Loucy (cell line): ENCODE results near the gene ODF2L.

ENCODE experiments used
- H2AFZ ChIP-seq: fragments of 200-600 bp; sonication (generic); 2 replicates; pipeline ENCODE4 v1.6.0; 2016; ENCODE audit warnings: antibody characterized with exemption, mild to moderate bottlenecking, low read length, moderate library complexity
- H3F3A ChIP-seq: fragments of 200-600 bp; 2 replicates; pipeline ENCODE4 v1.6.0; 2016; ENCODE audit warnings: antibody characterized with exemption, low read depth, mild to moderate bottlenecking
- H3K27me3 ChIP-seq: fragments of 200-600 bp; sonication (generic); 2 replicates; pipeline ENCODE4 v1.6.1; 2014; ENCODE audit warnings: low read length, mild to moderate bottlenecking; ENCODE audit not compliant: insufficient read depth, poor library complexity, severe bottlenecking
- H3K36me3 ChIP-seq: fragments of 200-600 bp; sonication (generic); 2 replicates; pipeline ENCODE4 v1.6.1; 2016; ENCODE audit warnings: low read length; ENCODE audit not compliant: insufficient read depth
- H3K4me1 ChIP-seq: fragments of 200-600 bp; sonication (generic); 2 replicates; pipeline ENCODE4 v1.5.1; 2014; ENCODE audit warnings: low read length, mild to moderate bottlenecking; ENCODE audit not compliant: insufficient read depth, poor library complexity, severe bottlenecking
- H3K4me2 ChIP-seq: fragments of 200-600 bp; sonication (generic); 2 replicates; pipeline ENCODE4 v1.6.0; 2014; ENCODE audit warnings: antibody characterized with exemption, low read length, low read depth, mild to moderate bottlenecking; ENCODE audit not compliant: poor library complexity, severe bottlenecking
- H3K4me3 ChIP-seq: fragments of 200-600 bp; sonication (generic); 2 replicates; pipeline ENCODE4 v1.5.1; 2014; ENCODE audit warnings: low read length, mild to moderate bottlenecking, mixed read lengths; ENCODE audit not compliant: poor library complexity, severe bottlenecking
- H3K79me2 ChIP-seq: fragments of 200-600 bp; sonication (generic); 2 replicates; pipeline ENCODE4 v1.6.1; 2014; ENCODE audit warnings: low read length; ENCODE audit not compliant: insufficient read depth
- H3K9ac ChIP-seq: fragments of 200-600 bp; sonication (generic); 2 replicates; pipeline ENCODE4 v1.6.0; 2014; ENCODE audit warnings: mild to moderate bottlenecking, low read depth, low read length, moderate library complexity; ENCODE audit not compliant: poor library complexity, severe bottlenecking
- H3K9me2 ChIP-seq: fragments of 200-600 bp; sonication (generic); replicated peaks from 2 replicates; pipeline ENCODE4 v1.6.1; 2016; ENCODE audit warnings: low read depth, low read length, mixed read lengths
- H3K9me3 ChIP-seq: fragments of 200-600 bp; sonication (generic); 2 replicates; pipeline ENCODE4 v1.6.1; 2014; ENCODE audit warnings: mild to moderate bottlenecking, antibody characterized with exemption, low read length, low read depth; ENCODE audit not compliant: insufficient read depth
- H4K20me1 ChIP-seq: fragments of 200-600 bp; sonication (generic); 2 replicates; pipeline ENCODE4 v1.6.0; 2014; ENCODE audit warnings: antibody characterized with exemption, low read length, mild to moderate bottlenecking; ENCODE audit not compliant: insufficient read depth, poor library complexity, severe bottlenecking
- EZH2phosphoT487 ChIP-seq: fragments of 200-600 bp; IDR thresholded peaks from 2 replicates; pipeline ENCODE4 v1.6.1; 2018; ENCODE audit warnings: antibody characterized with exemption, mild to moderate bottlenecking, moderate library complexity, borderline replicate concordance
- TF ChIP-seq, protein P1 (sequence below): fragments of 200-600 bp; sonication (generic); conservative IDR thresholded peaks from 2 replicates; pipeline ENCODE4 v1.5.1; 2014; ENCODE audit warnings: mild to moderate bottlenecking, antibody characterized with exemption, low read length

The ODF2L gene

DNA sequence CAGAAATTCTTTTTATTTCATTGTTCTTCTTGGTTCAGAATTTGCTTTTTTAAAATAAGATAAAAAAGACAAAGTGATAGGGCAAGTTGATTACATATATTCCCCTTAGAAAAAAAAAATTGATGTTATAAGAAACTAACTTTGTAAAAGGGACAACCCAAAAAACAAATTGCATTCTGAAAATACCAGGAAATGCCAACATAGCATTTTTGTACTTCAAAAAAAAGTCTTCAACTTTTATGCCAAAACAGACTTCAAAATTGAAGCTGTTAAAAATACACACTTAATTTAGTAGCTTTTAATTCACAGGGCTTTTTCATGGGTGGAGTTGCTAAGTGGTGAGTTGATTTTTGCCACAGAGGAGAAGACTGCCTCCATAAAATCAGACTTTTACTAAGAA, 70.9 kb downstream of the ODF2L start:
- H3K36me3 ChIP-seq = no peaks in the 10 kb centered on the region
- TF ChIP-seq EZH2phosphoT487 = no peak
- TF ChIP-seq, protein P1, sequence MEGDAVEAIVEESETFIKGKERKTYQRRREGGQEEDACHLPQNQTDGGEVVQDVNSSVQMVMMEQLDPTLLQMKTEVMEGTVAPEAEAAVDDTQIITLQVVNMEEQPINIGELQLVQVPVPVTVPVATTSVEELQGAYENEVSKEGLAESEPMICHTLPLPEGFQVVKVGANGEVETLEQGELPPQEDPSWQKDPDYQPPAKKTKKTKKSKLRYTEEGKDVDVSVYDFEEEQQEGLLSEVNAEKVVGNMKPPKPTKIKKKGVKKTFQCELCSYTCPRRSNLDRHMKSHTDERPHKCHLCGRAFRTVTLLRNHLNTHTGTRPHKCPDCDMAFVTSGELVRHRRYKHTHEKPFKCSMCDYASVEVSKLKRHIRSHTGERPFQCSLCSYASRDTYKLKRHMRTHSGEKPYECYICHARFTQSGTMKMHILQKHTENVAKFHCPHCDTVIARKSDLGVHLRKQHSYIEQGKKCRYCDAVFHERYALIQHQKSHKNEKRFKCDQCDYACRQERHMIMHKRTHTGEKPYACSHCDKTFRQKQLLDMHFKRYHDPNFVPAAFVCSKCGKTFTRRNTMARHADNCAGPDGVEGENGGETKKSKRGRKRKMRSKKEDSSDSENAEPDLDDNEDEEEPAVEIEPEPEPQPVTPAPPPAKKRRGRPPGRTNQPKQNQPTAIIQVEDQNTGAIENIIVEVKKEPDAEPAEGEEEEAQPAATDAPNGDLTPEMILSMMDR = no peak
- no peak overlapping the region for H3K9ac ChIP-seq
- no peaks in the 10 kb centered on the region for H4K20me1 ChIP-seq
- H2AFZ ChIP-seq = no peak overlapping the region
- no peaks in the 10 kb centered on the region for H3K4me1 ChIP-seq
- no peak overlapping the region for H3K4me2 ChIP-seq
- no peaks in the 10 kb centered on the region for H3K27me3 ChIP-seq
- no peaks in the 10 kb centered on the region for H3F3A ChIP-seq
- H3K4me3 ChIP-seq = no peak overlapping the region
- H3K79me2 ChIP-seq = no peaks in the 10 kb centered on the region
- H3K9me3 ChIP-seq = no peaks in the 10 kb centered on the region
- H3K9me2 ChIP-seq = no peaks in the 10 kb centered on the region

DNA sequence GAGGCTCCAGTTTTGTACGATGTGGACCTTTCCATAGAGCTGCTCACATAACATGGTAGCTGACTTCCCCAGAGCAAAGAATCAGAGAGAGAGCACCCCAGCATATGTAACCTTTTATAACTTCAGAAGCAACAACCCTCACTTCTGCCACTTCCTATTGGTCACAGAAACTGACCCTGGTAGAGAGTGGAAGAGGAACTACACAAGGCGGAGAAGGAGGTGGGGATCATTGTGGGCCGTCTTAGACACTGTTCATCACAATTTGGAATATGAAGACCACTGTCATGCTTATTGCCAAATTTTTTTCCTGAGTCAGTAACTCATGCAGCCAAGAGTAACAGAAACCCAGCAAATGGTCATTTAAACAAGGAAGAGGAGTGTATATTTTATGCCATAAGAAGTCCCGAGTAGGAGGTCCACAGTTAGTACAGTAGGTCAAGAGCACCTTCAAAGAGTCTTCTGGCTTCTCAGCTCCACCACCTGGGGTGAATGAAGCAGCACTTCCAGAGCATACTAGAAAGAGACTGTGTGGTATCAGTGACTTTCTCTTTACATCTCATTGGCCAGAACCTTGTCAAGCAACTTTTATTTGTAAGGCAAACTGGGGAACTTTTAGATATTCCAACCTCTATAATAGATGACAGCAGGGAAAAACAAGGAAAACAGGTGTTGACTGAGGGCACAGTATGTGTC, 71.8 kb downstream of the ODF2L start:
- Histone ChIP-seq H3K4me1 (no peaks in the 10 kb centered on the region), H3K9me2 (no peaks in the 10 kb centered on the region), H3K4me3 (no peak overlapping the region), H3K27me3 (no peaks in the 10 kb centered on the region), H3K9me3 (no peaks in the 10 kb centered on the region), H3K4me2 (no peak overlapping the region), H3K9ac (no peak overlapping the region), H3F3A (no peaks in the 10 kb centered on the region), H2AFZ (no peak overlapping the region), H3K36me3 (no peaks in the 10 kb centered on the region), H3K79me2 (no peaks in the 10 kb centered on the region), H4K20me1 (no peaks in the 10 kb centered on the region)
- TF ChIP-seq, protein P1 = no peak
- no peak for TF ChIP-seq EZH2phosphoT487

- no peaks in the 10 kb centered on the region for H3K9me2 ChIP-seq
- no peaks in the 10 kb centered on the region for H4K20me1 ChIP-seq
- no peak for TF ChIP-seq EZH2phosphoT487
- TF ChIP-seq, protein P1 = no peak
- H3K79me2 ChIP-seq = no peaks in the 10 kb centered on the region
- no peak overlapping the region for H3K4me2 ChIP-seq
- no peaks in the 10 kb centered on the region for H3K4me1 ChIP-seq
- H3K36me3 ChIP-seq = no peaks in the 10 kb centered on the region
- no peaks in the 10 kb centered on the region for H3K27me3 ChIP-seq
- H3K9me3 ChIP-seq = no peaks in the 10 kb centered on the region
- H3F3A ChIP-seq = no peaks in the 10 kb centered on the region
- H3K4me3 ChIP-seq = no peak overlapping the region
- no peak overlapping the region for H3K9ac ChIP-seq
- no peak overlapping the region for H2AFZ ChIP-seq
These were observed 73.9 kb downstream of the ODF2L start for GRCh38 chr1:86322241-86322640.
